HL-60 (cell line): ENCODE data around the gene CEPT1.
A peak's percentile ranks its signal among the peaks of the same experiment; 100 is the strongest.

Experiments used
- DNase-seq, 2 experiments: peaks; one replicate each; pipeline ENCODE4 v3.0.0-alpha.2; 2010 to 2020; ENCODE audit warnings: low read depth in 1 of 2, low spot score in 1 of 2
- H3K27ac ChIP-seq: fragments of 250-450 bp; sonication (Bioruptor Pico); replicated peaks from 2 replicates; pipeline ENCODE4 v1.5.1; 2020; ENCODE audit warnings: mild to moderate bottlenecking, moderate library complexity
- H3K27me3 ChIP-seq: fragments of 250-450 bp; sonication (Bioruptor Pico); 2 replicates; pipeline ENCODE4 v1.5.1; 2021; ENCODE audit warnings: mild to moderate bottlenecking, moderate library complexity; ENCODE audit not compliant: insufficient read depth, poor library complexity, severe bottlenecking
- H3K4me3 ChIP-seq: replicated peaks from 2 replicates; pipeline ENCODE4 v1.5.1; 2011; ENCODE audit warnings: mild to moderate bottlenecking, control low read depth, low read length; ENCODE audit not compliant: insufficient read depth
- GABPA ChIP-seq: IDR thresholded peaks from 2 replicates; pipeline ENCODE4 v1.6.1; 2012; ENCODE audit warnings: low read depth
- POLR2AphosphoS5 ChIP-seq: IDR thresholded peaks from 2 replicates; pipeline ENCODE4 v1.6.1; 2012; ENCODE audit warnings: low read depth
- SPI1 ChIP-seq: IDR thresholded peaks from 2 replicates; pipeline ENCODE4 v1.6.1; 2012; ENCODE audit warnings: low read depth, mild to moderate bottlenecking, borderline replicate concordance
- TF ChIP-seq, protein P1 (sequence below): IDR thresholded peaks from one replicate; pipeline ENCODE4 v1.5.1; 2011; ENCODE audit warnings: low read length, control low read depth, inconsistent platforms; ENCODE audit not compliant: insufficient read depth
- TF ChIP-seq, protein P2 (sequence below): IDR thresholded peaks from 2 replicates; pipeline ENCODE4 v1.6.1; 2012; ENCODE audit warnings: low read depth; ENCODE audit not compliant: insufficient replicate concordance

The CEPT1 gene

GRCh38 chr1:111151838-111152237, 11.8 kb downstream of the CEPT1 start:
- Histone ChIP-seq H3K27me3 (no peaks in the 10 kb centered on the region), H3K4me3 (no peak overlapping the region), H3K27ac (no peak overlapping the region)
- DNase-seq: no peak
- TF ChIP-seq SPI1 (no peak), GABPA (no peak), POLR2AphosphoS5 (no peak)
- TF ChIP-seq, protein P1, sequence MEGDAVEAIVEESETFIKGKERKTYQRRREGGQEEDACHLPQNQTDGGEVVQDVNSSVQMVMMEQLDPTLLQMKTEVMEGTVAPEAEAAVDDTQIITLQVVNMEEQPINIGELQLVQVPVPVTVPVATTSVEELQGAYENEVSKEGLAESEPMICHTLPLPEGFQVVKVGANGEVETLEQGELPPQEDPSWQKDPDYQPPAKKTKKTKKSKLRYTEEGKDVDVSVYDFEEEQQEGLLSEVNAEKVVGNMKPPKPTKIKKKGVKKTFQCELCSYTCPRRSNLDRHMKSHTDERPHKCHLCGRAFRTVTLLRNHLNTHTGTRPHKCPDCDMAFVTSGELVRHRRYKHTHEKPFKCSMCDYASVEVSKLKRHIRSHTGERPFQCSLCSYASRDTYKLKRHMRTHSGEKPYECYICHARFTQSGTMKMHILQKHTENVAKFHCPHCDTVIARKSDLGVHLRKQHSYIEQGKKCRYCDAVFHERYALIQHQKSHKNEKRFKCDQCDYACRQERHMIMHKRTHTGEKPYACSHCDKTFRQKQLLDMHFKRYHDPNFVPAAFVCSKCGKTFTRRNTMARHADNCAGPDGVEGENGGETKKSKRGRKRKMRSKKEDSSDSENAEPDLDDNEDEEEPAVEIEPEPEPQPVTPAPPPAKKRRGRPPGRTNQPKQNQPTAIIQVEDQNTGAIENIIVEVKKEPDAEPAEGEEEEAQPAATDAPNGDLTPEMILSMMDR: no peak
- TF ChIP-seq, protein P2, sequence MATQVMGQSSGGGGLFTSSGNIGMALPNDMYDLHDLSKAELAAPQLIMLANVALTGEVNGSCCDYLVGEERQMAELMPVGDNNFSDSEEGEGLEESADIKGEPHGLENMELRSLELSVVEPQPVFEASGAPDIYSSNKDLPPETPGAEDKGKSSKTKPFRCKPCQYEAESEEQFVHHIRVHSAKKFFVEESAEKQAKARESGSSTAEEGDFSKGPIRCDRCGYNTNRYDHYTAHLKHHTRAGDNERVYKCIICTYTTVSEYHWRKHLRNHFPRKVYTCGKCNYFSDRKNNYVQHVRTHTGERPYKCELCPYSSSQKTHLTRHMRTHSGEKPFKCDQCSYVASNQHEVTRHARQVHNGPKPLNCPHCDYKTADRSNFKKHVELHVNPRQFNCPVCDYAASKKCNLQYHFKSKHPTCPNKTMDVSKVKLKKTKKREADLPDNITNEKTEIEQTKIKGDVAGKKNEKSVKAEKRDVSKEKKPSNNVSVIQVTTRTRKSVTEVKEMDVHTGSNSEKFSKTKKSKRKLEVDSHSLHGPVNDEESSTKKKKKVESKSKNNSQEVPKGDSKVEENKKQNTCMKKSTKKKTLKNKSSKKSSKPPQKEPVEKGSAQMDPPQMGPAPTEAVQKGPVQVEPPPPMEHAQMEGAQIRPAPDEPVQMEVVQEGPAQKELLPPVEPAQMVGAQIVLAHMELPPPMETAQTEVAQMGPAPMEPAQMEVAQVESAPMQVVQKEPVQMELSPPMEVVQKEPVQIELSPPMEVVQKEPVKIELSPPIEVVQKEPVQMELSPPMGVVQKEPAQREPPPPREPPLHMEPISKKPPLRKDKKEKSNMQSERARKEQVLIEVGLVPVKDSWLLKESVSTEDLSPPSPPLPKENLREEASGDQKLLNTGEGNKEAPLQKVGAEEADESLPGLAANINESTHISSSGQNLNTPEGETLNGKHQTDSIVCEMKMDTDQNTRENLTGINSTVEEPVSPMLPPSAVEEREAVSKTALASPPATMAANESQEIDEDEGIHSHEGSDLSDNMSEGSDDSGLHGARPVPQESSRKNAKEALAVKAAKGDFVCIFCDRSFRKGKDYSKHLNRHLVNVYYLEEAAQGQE: no peak

DNA sequence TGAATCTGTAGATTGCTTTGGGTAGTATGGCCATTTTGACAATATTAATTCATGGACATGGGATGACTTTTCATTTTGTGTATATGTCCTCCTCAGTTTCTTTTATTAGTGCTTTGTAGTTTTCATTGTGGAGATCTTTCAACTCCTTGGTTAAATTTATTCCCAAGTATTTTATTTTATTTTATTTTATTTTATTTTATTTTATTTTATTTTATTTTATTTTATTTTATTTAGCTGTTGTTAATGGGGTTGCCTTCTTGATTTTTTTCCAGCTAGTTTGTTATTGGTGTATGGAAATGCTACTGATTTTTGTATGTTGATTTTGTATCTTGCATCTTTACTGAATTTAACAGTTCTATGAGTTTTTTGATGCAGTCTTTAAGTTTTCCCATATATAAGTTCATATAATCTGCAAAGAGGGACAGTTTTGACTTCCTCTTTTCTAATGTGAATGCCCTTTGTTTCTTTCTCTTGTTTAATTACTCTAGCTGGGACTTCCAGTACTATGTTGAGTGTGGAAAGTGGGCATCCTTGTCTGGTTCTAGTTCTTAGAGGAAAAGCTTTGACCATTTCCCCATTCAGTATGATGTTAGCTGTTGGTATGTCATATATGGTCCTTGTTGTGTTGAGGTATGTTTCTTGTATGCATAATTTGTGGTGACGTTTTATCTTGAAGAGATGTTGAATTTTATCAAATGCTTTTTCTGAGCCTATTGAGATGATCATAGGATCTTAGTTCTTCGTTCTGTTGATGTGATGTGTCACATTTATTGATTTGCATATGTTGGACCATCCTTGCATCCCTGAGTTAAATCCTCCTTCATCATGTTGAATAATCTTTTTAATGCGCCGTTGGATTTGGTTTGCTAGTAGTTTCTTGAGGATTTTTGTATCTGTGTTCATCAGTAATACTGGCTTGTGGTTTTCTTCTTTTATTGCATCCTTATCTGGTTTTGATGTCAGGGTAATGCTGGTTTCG, 14.3 kb downstream of the CEPT1 start:
- H3K4me3 ChIP-seq: no peak overlapping the region
- H3K27ac ChIP-seq: no peak overlapping the region
- TF ChIP-seq SPI1: peak; percentile 88
- TF ChIP-seq, protein P1: no peak
- DNase-seq: no peak
- H3K27me3 ChIP-seq: no peaks in the 10 kb centered on the region

DNA sequence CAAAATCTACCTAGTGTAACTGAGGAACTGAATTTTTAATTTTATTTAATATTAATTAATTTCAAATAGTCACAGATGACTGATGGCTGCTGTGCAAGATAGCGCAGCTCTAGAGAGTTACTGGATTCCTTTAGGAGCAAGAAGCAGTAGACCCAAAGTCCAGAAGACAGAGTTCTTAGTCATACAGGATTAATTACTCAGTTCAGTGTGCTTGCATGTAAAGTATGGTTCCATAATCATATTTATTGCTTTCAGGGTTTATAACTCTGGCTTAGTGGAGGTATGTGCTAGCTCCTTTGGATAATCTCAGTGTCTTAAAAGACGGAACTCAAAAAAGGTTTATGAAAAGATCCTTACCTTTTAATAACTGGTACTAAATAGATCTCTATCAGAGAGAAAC, 17.4 kb downstream of the CEPT1 start:
- Histone ChIP-seq H3K27me3 (no peaks in the 10 kb centered on the region), H3K27ac (no peak overlapping the region), H3K4me3 (no peak overlapping the region)
- TF ChIP-seq POLR2AphosphoS5: no peak
- TF ChIP-seq, protein P2: no peak
- TF ChIP-seq GABPA: no peak
- no peak for TF ChIP-seq SPI1
- TF ChIP-seq, protein P1: no peak
- no peak for DNase-seq
